ENCODE data around the gene PSMD14. TPM values are rescaled to one million over a fixed set of nuclear protein-coding genes. Genes with fewer than 3 reads are reported as not detected.
"Not testable (repeated sequence)": the region's sequence is repeated elsewhere in the genome, so short reads cannot be mapped to it uniquely, and the experiment has no call there.

The PSMD14 gene
- total RNA-seq, 2 experiments from 2014 or later, result 49.2 to 84.3 TPM

DNA sequence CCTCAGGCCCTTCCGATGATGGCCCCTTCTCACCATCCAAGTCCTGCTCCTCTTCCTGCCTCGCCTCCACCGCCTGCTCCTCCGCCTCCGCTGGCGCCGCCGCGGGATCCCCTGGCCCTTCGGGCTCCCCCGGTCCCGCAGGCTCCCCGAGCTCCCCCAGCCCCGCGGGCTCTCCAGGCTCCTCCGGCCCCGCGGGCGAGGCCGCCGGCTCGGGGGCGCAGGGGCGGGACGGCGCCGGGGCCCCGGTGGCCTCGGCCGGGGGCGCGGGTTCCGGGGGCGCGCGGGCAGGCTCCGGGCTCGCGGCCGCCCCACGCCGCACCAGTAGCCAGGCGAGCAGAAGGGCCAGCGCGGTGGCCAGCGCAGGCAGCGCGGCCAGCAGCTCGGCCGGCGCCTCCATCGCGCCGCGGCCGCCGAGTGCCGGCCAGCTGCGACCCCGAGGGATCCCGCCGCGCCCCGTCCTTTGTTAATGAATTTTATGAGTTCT, 32.7 kb downstream of the PSMD14 start:
- BruUV-seq (replicated peaks); H2AFZ ChIP-seq (ENCODE audit: low read length); H3K9me2 ChIP-seq (ENCODE audit: insufficient read depth, low read length); H3K4me3 ChIP-seq (ENCODE audit: low read depth, low read length, poor library complexity, severe bottlenecking); CTCF ChIA-PET (ENCODE audit: unreplicated experiment); intact Hi-C loops (cut with micrococcal nuclease; ENCODE audit: unreplicated experiment); H3K9me3 ChIP-seq (ENCODE audit: low read length); H3K4me2 ChIP-seq (ENCODE audit: low read length); H3K27ac ChIP-seq (ENCODE audit: low read depth, low read length, poor library complexity, severe bottlenecking); H3K4me1 ChIP-seq (ENCODE audit: insufficient read depth, low read length, poor library complexity, severe bottlenecking); DNase-seq (ENCODE audit: low spot score); H4K20me1 ChIP-seq (ENCODE audit: insufficient read depth, low read length): not testable (repeated sequence)
- Histone ChIP-seq H3K36me3 (ENCODE audit: insufficient read depth, low read length) (peaks cover 43% of the 10 kb centered on the region), H3K79me2 (ENCODE audit: insufficient read depth, low read depth, low read length) (peaks cover 60% of the 10 kb centered on the region; the same call in 1 of the 2 replicates)
- POLR2A ChIA-PET, result interaction anchor here (0.7 kb wide), 1 partner anchor 22 kb away, joined by 5 read pairs; no protein-coding TSS in a partner anchor

DNA sequence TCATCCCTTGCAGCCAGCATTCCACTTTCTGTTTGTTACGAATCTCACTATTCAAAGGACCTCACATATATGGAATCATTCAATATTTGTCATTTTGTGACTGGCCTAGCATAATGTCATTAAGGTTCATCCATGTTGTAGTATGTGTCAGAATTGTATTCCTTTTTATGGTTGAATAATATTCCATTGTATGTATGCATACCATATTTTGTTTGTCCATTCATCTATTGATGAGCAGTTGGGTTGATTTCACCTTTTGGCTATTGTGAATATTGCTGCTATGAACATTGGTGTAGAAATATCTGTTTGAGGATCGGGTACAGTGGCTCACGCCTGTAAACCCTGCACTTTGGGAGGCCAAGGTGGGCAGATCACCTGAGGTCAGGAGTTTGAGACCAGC, 35.0 kb downstream of the PSMD14 start:
- CTCF ChIA-PET (ENCODE audit: unreplicated experiment), result no interaction called here
- BruUV-seq (replicated peaks), result no TSS peak
- H3K4me2 ChIP-seq (ENCODE audit: low read length), result no peak overlapping the region
- H2AFZ ChIP-seq (ENCODE audit: low read length), result no peak overlapping the region
- H3K9me2 ChIP-seq (ENCODE audit: insufficient read depth, low read length), result no peaks in the 10 kb centered on the region
- DNase-seq (ENCODE audit: low spot score), result no peak
- peaks cover 4% of the 10 kb centered on the region for H3K4me1 ChIP-seq (ENCODE audit: insufficient read depth, low read length, poor library complexity, severe bottlenecking)
- intact Hi-C loops (cut with micrococcal nuclease; ENCODE audit: unreplicated experiment), result no loop called here
- POLR2A ChIA-PET, result interaction anchor here (0.7 to 1.2 kb wide), 2 partner anchors 45 to 843 kb away, joined by 3 read pairs; no protein-coding TSS in a partner anchor
- no peak for TF ChIP-seq EZH2phosphoT487 (IDR thresholded peaks at IDR 0.05; ENCODE audit: borderline replicate concordance, low read depth, low read length)
- no peaks in the 10 kb centered on the region; the same call in 1 of the 2 replicates for H4K20me1 ChIP-seq (ENCODE audit: insufficient read depth, low read length)
- H3K79me2 ChIP-seq (ENCODE audit: insufficient read depth, low read depth, low read length), result peaks cover 60% of the 10 kb centered on the region; the same call in 1 of the 2 replicates
- no peak overlapping the region for H3K4me3 ChIP-seq (ENCODE audit: low read depth, low read length, poor library complexity, severe bottlenecking)
- peaks cover 4% of the 10 kb centered on the region; the same call in 1 of the 2 replicates for H3K9me3 ChIP-seq (ENCODE audit: low read length)
- H3K27ac ChIP-seq (ENCODE audit: low read depth, low read length, poor library complexity, severe bottlenecking), result no peak overlapping the region
- H3K36me3 ChIP-seq (ENCODE audit: insufficient read depth, low read length), result peaks cover 37% of the 10 kb centered on the region

DNA sequence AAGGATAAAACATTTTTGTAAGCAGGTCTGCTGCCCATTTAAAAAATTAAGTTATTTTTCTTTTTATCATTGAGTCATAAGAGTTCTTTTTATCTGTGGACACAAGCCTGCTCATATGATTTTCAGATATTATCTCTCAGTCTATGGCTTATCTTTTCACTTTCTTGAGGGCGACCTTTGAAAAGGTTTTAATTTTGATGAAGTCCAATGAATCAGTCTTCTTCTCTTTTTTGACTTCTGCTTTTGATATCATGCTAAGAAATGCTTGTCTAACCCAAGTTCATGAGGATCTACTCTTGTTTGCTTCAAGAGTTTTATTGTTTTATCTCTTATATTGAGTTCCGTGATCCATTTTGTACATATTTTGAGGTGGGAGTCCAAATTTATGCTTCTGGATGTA, 36.5 kb downstream of the PSMD14 start:
- H2AFZ ChIP-seq (ENCODE audit: low read length), result no peak overlapping the region
- H3K27ac ChIP-seq (ENCODE audit: low read depth, low read length, poor library complexity, severe bottlenecking), result no peak overlapping the region
- BruUV-seq (replicated peaks), result no TSS peak
- ChIA-PET CTCF (ENCODE audit: unreplicated experiment) (no interaction called here), POLR2A (interaction anchor here (0.6 kb wide), 1 partner anchor 1329 kb away, joined by 3 read pairs; no protein-coding TSS in a partner anchor)
- H3K79me2 ChIP-seq (ENCODE audit: insufficient read depth, low read depth, low read length), result peaks cover 63% of the 10 kb centered on the region; the same call in 1 of the 2 replicates
- peaks cover 4% of the 10 kb centered on the region; the same call in 1 of the 2 replicates for H3K9me3 ChIP-seq (ENCODE audit: low read length)
- peaks cover 32% of the 10 kb centered on the region for H3K36me3 ChIP-seq (ENCODE audit: insufficient read depth, low read length)
- no peaks in the 10 kb centered on the region for H3K4me1 ChIP-seq (ENCODE audit: insufficient read depth, low read length, poor library complexity, severe bottlenecking)
- peaks cover 6% of the 10 kb centered on the region; the same call in 1 of the 2 replicates for H4K20me1 ChIP-seq (ENCODE audit: insufficient read depth, low read length)
- H3K4me3 ChIP-seq (ENCODE audit: low read depth, low read length, poor library complexity, severe bottlenecking), result no peak overlapping the region
- TF ChIP-seq, protein P1, sequence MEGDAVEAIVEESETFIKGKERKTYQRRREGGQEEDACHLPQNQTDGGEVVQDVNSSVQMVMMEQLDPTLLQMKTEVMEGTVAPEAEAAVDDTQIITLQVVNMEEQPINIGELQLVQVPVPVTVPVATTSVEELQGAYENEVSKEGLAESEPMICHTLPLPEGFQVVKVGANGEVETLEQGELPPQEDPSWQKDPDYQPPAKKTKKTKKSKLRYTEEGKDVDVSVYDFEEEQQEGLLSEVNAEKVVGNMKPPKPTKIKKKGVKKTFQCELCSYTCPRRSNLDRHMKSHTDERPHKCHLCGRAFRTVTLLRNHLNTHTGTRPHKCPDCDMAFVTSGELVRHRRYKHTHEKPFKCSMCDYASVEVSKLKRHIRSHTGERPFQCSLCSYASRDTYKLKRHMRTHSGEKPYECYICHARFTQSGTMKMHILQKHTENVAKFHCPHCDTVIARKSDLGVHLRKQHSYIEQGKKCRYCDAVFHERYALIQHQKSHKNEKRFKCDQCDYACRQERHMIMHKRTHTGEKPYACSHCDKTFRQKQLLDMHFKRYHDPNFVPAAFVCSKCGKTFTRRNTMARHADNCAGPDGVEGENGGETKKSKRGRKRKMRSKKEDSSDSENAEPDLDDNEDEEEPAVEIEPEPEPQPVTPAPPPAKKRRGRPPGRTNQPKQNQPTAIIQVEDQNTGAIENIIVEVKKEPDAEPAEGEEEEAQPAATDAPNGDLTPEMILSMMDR (conservative IDR thresholded peaks at IDR 0.05; ENCODE audit: low read length), result no peak
- TF ChIP-seq EZH2phosphoT487 (IDR thresholded peaks at IDR 0.05; ENCODE audit: borderline replicate concordance, low read depth, low read length), result no peak
- no peak for DNase-seq (ENCODE audit: low spot score)
- intact Hi-C loops (cut with micrococcal nuclease; ENCODE audit: unreplicated experiment), result no loop called here
- no peaks in the 10 kb centered on the region for H3K9me2 ChIP-seq (ENCODE audit: insufficient read depth, low read length)
- no peak overlapping the region for H3K4me2 ChIP-seq (ENCODE audit: low read length)
